Measurements from ENCODE around the gene OR10H5.
A peak's percentile ranks its signal among the peaks of the same experiment; 100 is the strongest.
"Not testable (repeated sequence)": the region's sequence is repeated elsewhere in the genome, so short reads cannot be mapped to it uniquely, and the experiment has no call there.

The OR10H5 gene

DNA sequence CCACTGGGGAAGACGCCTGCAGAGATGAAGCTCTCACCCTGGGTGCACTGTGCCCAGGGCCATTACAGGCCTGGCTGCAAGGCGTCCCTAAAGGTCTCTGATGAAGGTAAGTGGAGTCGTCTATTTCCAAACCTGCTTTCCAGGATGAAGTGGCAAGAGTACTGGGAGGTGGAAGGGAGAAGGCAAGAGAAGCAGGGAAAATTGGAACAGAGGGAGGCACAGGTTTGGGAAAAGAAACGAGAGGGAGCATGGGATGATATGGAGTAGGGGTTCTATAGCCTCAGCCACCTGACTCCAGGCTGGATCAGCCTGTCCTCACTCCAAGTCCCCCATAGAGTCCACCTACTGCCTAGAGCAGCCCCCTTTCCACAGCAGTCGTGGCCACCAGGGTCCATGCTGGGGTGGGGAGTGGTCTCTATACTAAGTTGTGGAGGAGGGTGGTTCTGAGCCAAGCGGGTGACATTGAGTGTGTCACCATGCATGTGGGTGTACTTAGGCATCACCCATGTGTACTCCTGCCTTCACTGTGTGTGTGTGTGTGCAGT lies at the start of gene OR10H5:
Gene OR10H5, plus strand, starts transcription at position 51 of the 545 bp plus-strand sequence. CDS start 6,388 bp downstream, outside the sequence.
- no peak for DNase-seq (ENCODE audit: low spot score in 2 of 2)
- peaks cover 42% of the 10 kb centered on the region for H3K27me3 Mint-ChIP-seq
- no peak for ATAC-seq (replicated peaks; ENCODE audit: extremely low read depth, poor library complexity, severe bottlenecking)
- no peak within 1 kb of the TSS for H3K4me3 Mint-ChIP-seq
- H3K9me3 Mint-ChIP-seq: no peaks in the 10 kb centered on the region
- no peak within 1 kb of the TSS for H3K27ac Mint-ChIP-seq (ENCODE audit: low read depth)
- peaks cover 3% of the 10 kb centered on the region for H3K36me3 Mint-ChIP-seq (ENCODE audit: insufficient read depth)
- H3K4me1 Mint-ChIP-seq: no peaks in the 10 kb centered on the region

DNA sequence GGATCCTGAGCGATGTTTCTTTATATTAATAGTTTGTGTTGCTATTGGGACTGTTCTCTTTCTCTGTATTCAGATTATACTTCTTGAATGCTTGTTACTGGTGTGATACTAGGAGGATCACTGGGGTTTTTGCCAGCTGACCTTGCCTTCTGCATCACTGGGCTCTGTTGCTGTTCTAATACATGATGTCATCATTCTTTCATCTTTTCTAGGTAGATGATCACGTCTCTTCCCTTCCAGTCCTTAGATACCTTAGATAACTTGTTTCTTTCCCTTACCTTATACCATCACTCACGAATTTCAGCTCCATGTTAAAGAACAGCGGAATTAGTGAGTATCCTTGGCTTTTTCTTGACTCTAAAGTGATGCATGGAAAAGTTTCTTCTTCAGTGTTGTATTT lies 49.7 kb upstream of the OR10H5 start, which contains the start of gene OR10H3:
Gene OR10H3, plus strand, starts transcription at position 264 of the 400 bp plus-strand sequence. CDS start 3,408 bp downstream, outside the sequence.
- Mint-ChIP-seq H3K4me1 (peaks cover 7% of the 10 kb centered on the region), H3K4me3 (no peak within 1 kb of the TSS), H3K27me3 (peaks cover 25% of the 10 kb centered on the region), H3K9me3 (peaks cover 8% of the 10 kb centered on the region), H3K36me3 (ENCODE audit: insufficient read depth) (no peaks in the 10 kb centered on the region), H3K27ac (ENCODE audit: low read depth) (no peak within 1 kb of the TSS)
- ATAC-seq (replicated peaks; ENCODE audit: extremely low read depth, poor library complexity, severe bottlenecking) (no peak), DNase-seq (ENCODE audit: low spot score in 2 of 2) (no peak)

DNA sequence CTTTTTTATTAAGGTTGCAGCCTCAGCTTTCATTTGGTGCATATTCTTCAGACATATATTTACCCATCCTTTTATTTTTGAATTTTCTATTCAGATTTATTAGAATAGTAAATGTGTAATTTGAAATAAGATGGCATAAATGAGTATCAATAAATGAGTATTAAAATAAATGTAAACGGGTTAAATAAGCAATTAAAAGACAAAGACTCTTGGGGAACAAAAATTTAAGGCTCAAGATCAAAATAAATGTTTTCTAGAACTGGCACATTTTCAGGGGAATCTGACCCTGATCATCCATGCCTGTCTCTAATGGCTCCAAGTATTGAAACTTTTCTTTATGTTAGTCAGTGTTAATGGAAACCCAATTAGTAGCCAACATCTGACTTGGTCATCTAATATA lies 46.7 kb upstream of the OR10H5 start:
- DNase-seq (ENCODE audit: low spot score in 2 of 2) (no peak), ATAC-seq (replicated peaks; ENCODE audit: extremely low read depth, poor library complexity, severe bottlenecking) (no peak)
- H3K4me1 Mint-ChIP-seq: no peaks in the 10 kb centered on the region
- peaks cover 46% of the 10 kb centered on the region for H3K27me3 Mint-ChIP-seq
- peaks cover 2% of the 10 kb centered on the region for H3K36me3 Mint-ChIP-seq (ENCODE audit: insufficient read depth)
- H3K4me3 Mint-ChIP-seq: no peak overlapping the region
- H3K9me3 Mint-ChIP-seq: peaks cover 8% of the 10 kb centered on the region
- no peak overlapping the region for H3K27ac Mint-ChIP-seq (ENCODE audit: low read depth)

DNA sequence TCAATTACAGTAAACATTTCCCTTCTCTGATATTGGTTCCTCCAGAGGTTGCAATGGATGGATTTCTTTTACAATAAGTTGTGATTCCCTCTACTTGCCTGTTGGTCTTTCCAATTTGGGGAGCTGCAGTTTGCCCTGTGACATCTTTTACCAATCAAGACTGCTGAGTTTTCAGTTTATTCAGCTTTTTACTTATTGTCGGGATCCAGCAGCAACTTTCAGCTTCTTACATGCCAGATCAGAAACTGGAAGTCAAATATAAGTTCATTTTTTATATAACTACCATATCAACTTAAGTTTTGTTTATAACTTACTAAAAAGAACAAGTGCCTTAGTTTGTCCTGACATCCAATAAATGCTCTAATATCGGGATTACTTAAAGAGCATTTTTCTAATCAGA lies 39.2 kb upstream of the OR10H5 start:
- DNase-seq (ENCODE audit: low spot score in 2 of 2) (no peak), ATAC-seq (replicated peaks; ENCODE audit: extremely low read depth, poor library complexity, severe bottlenecking) (no peak)
- Mint-ChIP-seq H3K4me1 (no peaks in the 10 kb centered on the region), H3K4me3 (no peak overlapping the region), H3K9me3 (no peaks in the 10 kb centered on the region), H3K36me3 (ENCODE audit: insufficient read depth) (peaks cover 2% of the 10 kb centered on the region), H3K27me3 (peaks cover 86% of the 10 kb centered on the region), H3K27ac (ENCODE audit: low read depth) (no peak overlapping the region)

GRCh38 chr19:15758379-15758778 lies 29.1 kb upstream of the OR10H5 start:
- no peaks in the 10 kb centered on the region for H3K4me1 Mint-ChIP-seq
- H3K36me3 Mint-ChIP-seq (ENCODE audit: insufficient read depth): no peaks in the 10 kb centered on the region
- H3K9me3 Mint-ChIP-seq: no peaks in the 10 kb centered on the region
- no peak overlapping the region for H3K4me3 Mint-ChIP-seq
- no peak overlapping the region for H3K27ac Mint-ChIP-seq (ENCODE audit: low read depth)
- peaks cover 93% of the 10 kb centered on the region for H3K27me3 Mint-ChIP-seq
- no peak for DNase-seq (ENCODE audit: low spot score in 2 of 2)
- no peak for ATAC-seq (replicated peaks; ENCODE audit: extremely low read depth, poor library complexity, severe bottlenecking)

DNA sequence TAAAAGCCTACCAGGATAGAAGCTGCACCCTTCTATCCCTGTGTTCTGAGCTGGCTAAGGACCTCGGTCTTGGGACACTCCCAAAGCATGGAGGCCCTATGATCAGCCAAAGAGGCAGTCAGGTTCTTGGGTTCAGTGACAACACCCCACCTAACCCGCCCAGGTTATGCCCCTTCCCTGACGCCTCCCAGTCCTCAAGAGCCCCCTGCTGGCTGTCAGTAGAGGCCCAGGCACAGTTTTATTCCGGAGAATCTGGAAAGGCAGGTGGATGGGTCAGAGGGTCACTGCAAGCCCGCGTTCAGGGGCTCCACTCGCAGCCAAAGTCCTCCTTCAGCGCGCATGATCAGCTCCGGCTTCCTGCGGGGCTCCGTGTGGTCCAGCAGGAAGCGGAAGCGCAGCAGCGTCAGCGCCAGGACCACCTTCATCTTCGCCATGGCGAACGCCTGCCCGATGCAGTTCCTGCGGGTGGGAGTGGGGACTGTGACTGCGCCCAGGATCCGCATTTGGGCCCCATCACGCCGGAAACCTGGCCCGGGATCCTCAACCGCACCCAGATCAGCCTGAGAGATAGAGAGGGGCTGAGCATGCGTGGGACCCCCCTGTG lies 27.4 kb upstream of the OR10H5 start:
- no peak for ATAC-seq (replicated peaks; ENCODE audit: extremely low read depth, poor library complexity, severe bottlenecking)
- Mint-ChIP-seq H3K4me1 (no peaks in the 10 kb centered on the region), H3K4me3 (peak overlapping the region; percentile 30), H3K27ac (ENCODE audit: low read depth) (no peak overlapping the region), H3K36me3 (ENCODE audit: insufficient read depth) (no peaks in the 10 kb centered on the region), H3K9me3 (no peaks in the 10 kb centered on the region), H3K27me3 (peaks cover 86% of the 10 kb centered on the region)
- no peak for DNase-seq (ENCODE audit: low spot score in 2 of 2)

- Mint-ChIP-seq H3K4me3 (no peak overlapping the region), H3K9me3 (no peaks in the 10 kb centered on the region), H3K36me3 (ENCODE audit: insufficient read depth) (peaks cover 2% of the 10 kb centered on the region), H3K27ac (ENCODE audit: low read depth) (no peak overlapping the region), H3K4me1 (no peaks in the 10 kb centered on the region), H3K27me3 (peaks cover 61% of the 10 kb centered on the region)
- DNase-seq (ENCODE audit: low spot score in 2 of 2): no peak
- ATAC-seq (replicated peaks; ENCODE audit: extremely low read depth, poor library complexity, severe bottlenecking): no peak
Measured at GRCh38 chr19:15769586-15769985, 17.9 kb upstream of the OR10H5 start.

- H3K27me3 Mint-ChIP-seq: peaks cover 80% of the 10 kb centered on the region
- not testable (repeated sequence) for H3K27ac Mint-ChIP-seq (ENCODE audit: low read depth); DNase-seq (ENCODE audit: low spot score in 2 of 2); ATAC-seq (replicated peaks; ENCODE audit: extremely low read depth, poor library complexity, severe bottlenecking); H3K36me3 Mint-ChIP-seq (ENCODE audit: insufficient read depth); H3K9me3 Mint-ChIP-seq; H3K4me3 Mint-ChIP-seq; H3K4me1 Mint-ChIP-seq
Measured at GRCh38 chr19:15774159-15774558, 13.3 kb upstream of the OR10H5 start.

- ATAC-seq (replicated peaks; ENCODE audit: extremely low read depth, poor library complexity, severe bottlenecking): no peak
- no peak overlapping the region for H3K27ac Mint-ChIP-seq (ENCODE audit: low read depth)
- no peak overlapping the region for H3K4me3 Mint-ChIP-seq
- H3K4me1 Mint-ChIP-seq: no peaks in the 10 kb centered on the region
- peaks cover 69% of the 10 kb centered on the region for H3K27me3 Mint-ChIP-seq
- no peaks in the 10 kb centered on the region for H3K9me3 Mint-ChIP-seq
- DNase-seq (ENCODE audit: low spot score in 2 of 2): no peak
- H3K36me3 Mint-ChIP-seq (ENCODE audit: insufficient read depth): no peaks in the 10 kb centered on the region
Measured at GRCh38 chr19:15775249-15775648, 12.2 kb upstream of the OR10H5 start.

GRCh38 chr19:15776264-15776663 lies 11.2 kb upstream of the OR10H5 start:
- Mint-ChIP-seq H3K9me3 (no peaks in the 10 kb centered on the region), H3K27ac (ENCODE audit: low read depth) (no peak overlapping the region), H3K36me3 (ENCODE audit: insufficient read depth) (no peaks in the 10 kb centered on the region), H3K27me3 (peaks cover 60% of the 10 kb centered on the region), H3K4me1 (no peaks in the 10 kb centered on the region), H3K4me3 (no peak overlapping the region)
- DNase-seq (ENCODE audit: low spot score in 2 of 2) (no peak), ATAC-seq (replicated peaks; ENCODE audit: extremely low read depth, poor library complexity, severe bottlenecking) (no peak)

GRCh38 chr19:15776991-15777970 lies 10.2 kb upstream of the OR10H5 start:
- H3K4me1 Mint-ChIP-seq: no peaks in the 10 kb centered on the region
- ATAC-seq (replicated peaks; ENCODE audit: extremely low read depth, poor library complexity, severe bottlenecking) (no peak), DNase-seq (ENCODE audit: low spot score in 2 of 2) (no peak)
- no peak overlapping the region for H3K4me3 Mint-ChIP-seq
- H3K9me3 Mint-ChIP-seq: no peaks in the 10 kb centered on the region
- H3K27ac Mint-ChIP-seq (ENCODE audit: low read depth): peak overlapping the region; percentile 68
- H3K36me3 Mint-ChIP-seq (ENCODE audit: insufficient read depth): no peaks in the 10 kb centered on the region
- peaks cover 50% of the 10 kb centered on the region for H3K27me3 Mint-ChIP-seq

- DNase-seq (ENCODE audit: low spot score in 2 of 2) (no peak), ATAC-seq (replicated peaks; ENCODE audit: extremely low read depth, poor library complexity, severe bottlenecking) (no peak)
- Mint-ChIP-seq H3K4me1 (no peaks in the 10 kb centered on the region), H3K36me3 (ENCODE audit: insufficient read depth) (no peaks in the 10 kb centered on the region), H3K27ac (ENCODE audit: low read depth) (no peak overlapping the region), H3K9me3 (no peaks in the 10 kb centered on the region), H3K27me3 (peaks cover 23% of the 10 kb centered on the region), H3K4me3 (no peak overlapping the region)
Measured at GRCh38 chr19:15779756-15780476, 7.5 kb upstream of the OR10H5 start.
